GM12891 (cell line): ENCODE measurements around the gene GNB1.

ENCODE experiments used
- POLR2A ChIP-seq: IDR thresholded peaks from 2 replicates; pipeline ENCODE4 v1.6.1; 2011; ENCODE audit warnings: low read depth, low read length, control low read depth
- POLR2AphosphoS5 ChIP-seq: IDR thresholded peaks from 2 replicates; pipeline ENCODE4 v1.6.1; 2011; ENCODE audit warnings: low read depth, low read length, control low read depth
- SPI1 ChIP-seq: IDR thresholded peaks from 2 replicates; pipeline ENCODE4 v1.6.1; 2011; ENCODE audit warnings: low read depth, low read length, control low read depth
- TAF1 ChIP-seq: IDR thresholded peaks from 2 replicates; pipeline ENCODE4 v1.6.1; 2011; ENCODE audit warnings: low read depth, low read length, control low read depth

GRCh38 chr1:1779320-1779675 is 111.6 kb downstream of the GNB1 start:
- TF ChIP-seq POLR2AphosphoS5 (no peak), TAF1 (no peak), POLR2A (no peak), SPI1 (no peak)
